RWPE1 (cell line): ENCODE measurements around the gene CDR2L.
"Not testable (repeated sequence)": the region's sequence is repeated elsewhere in the genome, so short reads cannot be mapped to it uniquely, and the experiment has no call there.

Experiments
- CTCF ChIA-PET: fragments of 350-600 bp; sonication (Branson Sonifier 250); formaldehyde crosslinking; extraction: SDS; loops from one replicate; lab custom pipeline; 2021; lab: Yijun Ruan, JAX
- POLR2A ChIA-PET: fragments of 400-600 bp; formaldehyde crosslinking; extraction: SDS; loops from one replicate; lab custom pipeline; 2020; ENCODE audit warnings: antibody characterized with exemption; ENCODE audit not compliant: low non-redundant PET; lab: Yijun Ruan, JAX
- DNase-seq: peaks from one replicate; pipeline ENCODE4 v3.0.0; 2012; ENCODE audit warnings: low spot score
- H3K27ac ChIP-seq: fragments of 450-650 bp; 2 replicates; pipeline ENCODE4 v1.5.1; 2017
- TF ChIP-seq, protein P1 (sequence below): fragments of 450-650 bp; conservative IDR thresholded peaks from 2 replicates; pipeline ENCODE4 v1.5.1; 2017; ENCODE audit warnings: low read depth, mild to moderate bottlenecking

CDR2L gene

DNA sequence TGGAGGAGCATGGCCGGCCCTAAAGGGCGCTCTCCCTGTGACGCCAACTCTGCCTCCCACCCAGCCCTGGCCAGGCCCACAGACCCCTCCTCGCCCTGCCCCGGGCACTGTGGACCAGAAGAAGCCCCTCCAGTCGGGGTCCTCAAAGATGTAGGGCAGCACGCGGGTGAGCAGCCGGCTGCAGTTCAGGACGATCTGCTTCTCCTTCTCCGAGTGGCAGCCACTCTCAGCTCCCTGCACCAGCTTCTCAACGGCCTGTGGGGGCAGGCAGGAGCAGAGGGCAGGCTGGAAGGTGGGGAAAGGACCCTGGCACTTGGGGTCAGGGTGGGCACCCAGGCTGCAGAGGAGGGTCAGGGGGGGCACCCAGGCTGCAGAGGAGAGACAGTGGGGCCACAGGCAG is 23.8 kb upstream of the CDR2L start:
- TF ChIP-seq, protein P1, sequence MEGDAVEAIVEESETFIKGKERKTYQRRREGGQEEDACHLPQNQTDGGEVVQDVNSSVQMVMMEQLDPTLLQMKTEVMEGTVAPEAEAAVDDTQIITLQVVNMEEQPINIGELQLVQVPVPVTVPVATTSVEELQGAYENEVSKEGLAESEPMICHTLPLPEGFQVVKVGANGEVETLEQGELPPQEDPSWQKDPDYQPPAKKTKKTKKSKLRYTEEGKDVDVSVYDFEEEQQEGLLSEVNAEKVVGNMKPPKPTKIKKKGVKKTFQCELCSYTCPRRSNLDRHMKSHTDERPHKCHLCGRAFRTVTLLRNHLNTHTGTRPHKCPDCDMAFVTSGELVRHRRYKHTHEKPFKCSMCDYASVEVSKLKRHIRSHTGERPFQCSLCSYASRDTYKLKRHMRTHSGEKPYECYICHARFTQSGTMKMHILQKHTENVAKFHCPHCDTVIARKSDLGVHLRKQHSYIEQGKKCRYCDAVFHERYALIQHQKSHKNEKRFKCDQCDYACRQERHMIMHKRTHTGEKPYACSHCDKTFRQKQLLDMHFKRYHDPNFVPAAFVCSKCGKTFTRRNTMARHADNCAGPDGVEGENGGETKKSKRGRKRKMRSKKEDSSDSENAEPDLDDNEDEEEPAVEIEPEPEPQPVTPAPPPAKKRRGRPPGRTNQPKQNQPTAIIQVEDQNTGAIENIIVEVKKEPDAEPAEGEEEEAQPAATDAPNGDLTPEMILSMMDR, result no peak
- H3K27ac ChIP-seq, result no peak overlapping the region
- ChIA-PET POLR2A (no interaction called here), CTCF (interaction anchor here (1.4 kb wide), 1 partner anchor 40 kb away, joined by 5 read pairs; the partner anchor contains the start of gene OTOP2)
- DNase-seq, result no peak

DNA sequence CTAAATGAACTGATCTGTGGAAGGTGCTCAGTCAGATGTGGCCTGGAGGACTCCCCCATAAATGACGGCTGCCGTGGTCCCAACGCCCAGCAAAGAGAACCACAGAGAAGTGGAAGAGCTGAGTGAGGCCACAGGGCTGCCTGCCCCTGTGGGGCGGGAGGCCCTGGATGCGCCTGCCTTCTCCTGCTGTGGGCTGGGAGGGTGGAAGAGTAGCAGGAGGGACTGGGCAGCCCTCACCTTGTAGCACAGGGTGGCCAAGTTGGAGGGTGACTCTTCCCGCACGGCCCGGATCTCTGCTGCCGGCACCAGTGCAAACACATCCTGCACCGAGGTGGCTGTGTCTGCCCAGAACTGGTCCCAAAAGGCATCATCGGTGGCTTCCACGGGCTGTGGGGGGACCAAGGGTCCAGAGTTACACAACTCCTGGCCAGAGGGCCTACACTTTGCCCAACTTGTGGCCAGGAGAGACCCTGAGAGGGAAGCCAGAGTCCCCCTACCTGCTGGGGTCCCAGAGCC is 23.1 kb upstream of the CDR2L start:
- no peak for DNase-seq
- H3K27ac ChIP-seq, result no peak overlapping the region
- ChIA-PET POLR2A (no interaction called here), CTCF (interaction anchor here (1.4 kb wide), 1 partner anchor 40 kb away, joined by 5 read pairs; the partner anchor contains the start of gene OTOP2)
- TF ChIP-seq, protein P1, result no peak

DNA sequence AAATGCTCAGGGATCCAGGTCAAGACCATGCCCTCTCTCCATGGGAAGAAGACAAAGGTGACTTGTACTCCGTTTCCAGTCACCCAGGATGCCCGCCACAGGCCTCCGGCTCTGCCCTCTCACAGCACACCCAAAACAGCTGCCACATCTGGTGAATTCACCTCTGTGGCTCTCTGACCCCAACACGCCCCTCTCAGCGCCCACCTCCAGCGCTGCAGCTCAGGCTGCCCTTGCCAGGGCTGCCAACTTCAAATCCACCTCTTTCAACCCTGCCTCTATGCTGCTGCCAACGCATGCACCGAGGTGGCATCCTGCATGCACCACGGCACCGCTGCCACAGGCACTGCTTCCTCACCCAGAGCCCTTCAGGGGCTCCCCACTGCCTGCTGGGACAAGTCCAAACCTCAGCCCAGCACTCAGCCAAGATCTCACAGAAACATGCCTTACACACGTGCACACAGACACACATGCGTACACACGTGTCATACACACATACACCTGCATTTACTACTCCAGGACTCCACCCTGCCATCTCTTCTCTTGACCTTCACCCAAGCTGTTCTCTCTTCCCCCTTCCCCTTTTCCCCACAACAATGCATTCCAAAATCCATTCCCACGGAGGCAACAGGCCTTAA is 22.3 kb upstream of the CDR2L start:
- H3K27ac ChIP-seq, result no peak overlapping the region
- no peak for DNase-seq
- ChIA-PET POLR2A (no interaction called here), CTCF (interaction anchor here (1.4 kb wide), 1 partner anchor 41 kb away, joined by 5 read pairs; the partner anchor contains the start of gene OTOP2)
- TF ChIP-seq, protein P1, result no peak

DNA sequence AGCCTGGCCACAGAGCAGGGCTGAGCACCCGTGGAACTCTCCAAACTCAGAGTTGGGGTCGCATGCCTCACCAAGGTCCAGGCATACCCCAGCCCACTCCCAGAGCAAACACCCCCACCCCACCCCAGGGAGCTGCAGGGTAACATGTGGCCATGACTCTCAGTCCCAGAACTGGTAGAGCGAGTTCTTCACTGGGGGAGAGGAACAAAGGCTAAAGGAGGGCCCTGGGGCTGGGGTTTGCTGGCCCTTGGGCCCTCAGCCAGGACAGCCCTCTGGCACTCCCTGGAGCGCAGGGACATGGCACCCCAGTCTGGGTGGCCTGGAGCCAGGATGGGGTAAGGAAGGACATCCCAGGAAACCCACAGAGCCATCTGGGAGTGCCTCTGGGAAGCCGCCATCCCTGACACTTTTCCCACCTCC is 19.1 kb upstream of the CDR2L start:
- POLR2A ChIA-PET, result no interaction called here
- DNase-seq, result no peak
- H3K27ac ChIP-seq, result no peak overlapping the region
- TF ChIP-seq, protein P1, result no peak
- CTCF ChIA-PET, result interaction anchor here (0.6 to 1.2 kb wide), 2 partner anchors 10 to 488 kb away, joined by 3 to 5 read pairs; partner anchors contain the start of gene TMEM94

DNA sequence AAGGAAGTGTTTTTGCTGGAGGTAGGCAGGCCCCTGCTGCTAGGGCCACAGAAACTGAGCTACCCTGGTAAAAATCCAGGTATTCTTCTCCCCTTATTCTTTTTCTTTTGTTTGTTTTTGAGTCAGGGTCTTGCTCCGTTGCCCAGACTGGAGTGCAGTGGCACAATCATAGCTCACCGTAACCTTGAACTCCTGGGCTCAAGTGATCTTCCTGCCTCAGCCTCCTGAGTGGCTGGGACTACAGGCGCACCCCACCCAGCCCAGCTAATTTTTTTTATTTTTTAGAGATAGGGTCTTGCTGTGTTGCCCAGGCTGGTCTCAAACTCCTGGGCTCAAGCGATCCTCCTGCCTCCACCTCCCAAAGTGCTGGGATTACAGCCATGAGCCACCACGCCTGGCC is 17.9 kb upstream of the CDR2L start:
- POLR2A ChIA-PET, DNase-seq, CTCF ChIA-PET, H3K27ac ChIP-seq: not testable (repeated sequence)

DNA sequence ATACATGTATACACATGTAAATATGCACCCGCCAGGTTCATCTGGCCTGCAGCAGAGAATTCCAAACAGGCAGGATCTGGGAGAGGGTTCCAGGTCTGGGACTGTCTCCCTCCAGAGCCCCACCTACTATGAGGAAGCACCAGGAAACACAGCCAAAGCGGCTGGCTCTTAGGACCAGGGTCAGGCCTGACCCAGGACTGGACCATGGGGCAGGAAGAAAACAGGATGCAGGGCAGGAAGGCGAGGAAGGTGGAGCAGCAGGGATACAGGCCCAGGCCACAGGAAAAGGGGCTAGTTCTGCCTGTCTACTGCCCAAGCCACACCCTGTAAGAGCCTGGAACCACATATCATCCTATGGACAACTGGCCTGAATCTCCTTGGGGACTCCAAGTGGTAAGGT is 17.0 kb upstream of the CDR2L start:
- no peak for DNase-seq
- ChIA-PET POLR2A (no interaction called here), CTCF (interaction anchor here (0.6 kb wide), 1 partner anchor 25 kb away, joined by 3 read pairs; no protein-coding TSS in a partner anchor)
- no peak overlapping the region; the same call in 1 of the 2 replicates for H3K27ac ChIP-seq
- TF ChIP-seq, protein P1, result no peak
